ENCODE measurements around the gene CNTNAP2. TPM values are rescaled to one million over a fixed set of nuclear protein-coding genes. Genes with fewer than 3 reads are reported as not detected.
"Not testable (repeated sequence)": the region's sequence is repeated elsewhere in the genome, so short reads cannot be mapped to it uniquely, and the experiment has no call there.

The CNTNAP2 gene
- total RNA-seq, 2 experiments from 2014 or later, result 0.28 TPM; not detected in 1

DNA sequence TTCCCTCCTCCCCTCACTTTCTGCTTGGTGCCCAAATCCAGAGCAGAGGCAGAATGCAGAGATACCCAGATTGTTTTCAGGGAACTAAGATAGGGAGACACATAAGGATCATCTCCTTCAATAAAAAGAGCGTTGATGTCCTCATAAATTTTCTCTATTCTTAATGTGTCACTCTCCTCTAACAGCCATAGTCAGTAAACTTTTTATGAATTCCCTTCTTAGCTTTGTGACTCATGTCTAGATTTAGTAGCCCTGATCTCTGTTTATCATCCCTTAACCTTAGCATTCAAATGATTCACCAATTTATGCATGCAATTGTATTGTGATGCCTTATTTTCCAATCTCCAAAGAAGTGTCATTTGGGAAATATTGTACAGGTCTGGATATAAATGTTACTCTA lies 1478.4 kb downstream of the CNTNAP2 start:
- no peak overlapping the region for H3K27ac ChIP-seq (ENCODE audit: low read depth, low read length, poor library complexity, severe bottlenecking)
- no peak for TF ChIP-seq EZH2phosphoT487 (IDR thresholded peaks at IDR 0.05; ENCODE audit: borderline replicate concordance, low read depth, low read length)
- H3K36me3 ChIP-seq (ENCODE audit: insufficient read depth, low read length), result no peaks in the 10 kb centered on the region
- H2AFZ ChIP-seq (ENCODE audit: low read length), result no peak overlapping the region
- H3K9me3 ChIP-seq (ENCODE audit: low read length), result no peaks in the 10 kb centered on the region
- H3K4me1 ChIP-seq (ENCODE audit: insufficient read depth, low read length, poor library complexity, severe bottlenecking), result no peaks in the 10 kb centered on the region
- ChIA-PET POLR2A (interaction anchor here (0.6 kb wide), 1 partner anchor 18 kb away, joined by 3 read pairs; no protein-coding TSS in a partner anchor), CTCF (ENCODE audit: unreplicated experiment) (no interaction called here)
- no peak for DNase-seq (ENCODE audit: low spot score)
- H3K79me2 ChIP-seq (ENCODE audit: insufficient read depth, low read depth, low read length), result no peaks in the 10 kb centered on the region
- intact Hi-C loops (cut with micrococcal nuclease; ENCODE audit: unreplicated experiment), result no loop called here
- no peaks in the 10 kb centered on the region for H4K20me1 ChIP-seq (ENCODE audit: insufficient read depth, low read length)
- no TSS peak for BruUV-seq (replicated peaks)
- H3K4me2 ChIP-seq (ENCODE audit: low read length), result no peak overlapping the region
- H3K4me3 ChIP-seq (ENCODE audit: low read depth, low read length, poor library complexity, severe bottlenecking), result no peak overlapping the region
- H3K9me2 ChIP-seq (ENCODE audit: insufficient read depth, low read length), result no peaks in the 10 kb centered on the region

DNA sequence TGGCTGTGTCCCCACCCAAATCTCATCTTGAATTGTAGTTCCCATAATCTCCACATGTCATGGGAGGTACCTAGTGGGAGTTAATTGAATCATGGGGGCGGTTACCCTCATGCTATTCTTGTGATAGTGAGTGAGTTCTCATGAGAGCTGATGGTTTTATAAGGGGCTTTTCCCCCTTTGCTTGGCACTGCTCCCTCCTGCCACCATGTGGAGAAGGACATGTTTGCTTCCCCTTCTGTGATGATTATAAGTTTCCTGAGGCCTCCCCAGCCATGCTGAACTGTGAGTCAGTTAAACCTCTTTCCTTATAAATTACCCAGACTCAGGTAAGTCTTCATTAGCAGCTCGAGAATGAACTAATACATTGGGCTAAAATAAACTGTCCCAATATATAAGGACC lies 1482.1 kb downstream of the CNTNAP2 start:
- BruUV-seq (replicated peaks); H3K79me2 ChIP-seq (ENCODE audit: insufficient read depth, low read depth, low read length); intact Hi-C loops (cut with micrococcal nuclease; ENCODE audit: unreplicated experiment); H3K27ac ChIP-seq (ENCODE audit: low read depth, low read length, poor library complexity, severe bottlenecking); H3K36me3 ChIP-seq (ENCODE audit: insufficient read depth, low read length); H3K4me3 ChIP-seq (ENCODE audit: low read depth, low read length, poor library complexity, severe bottlenecking); CTCF ChIA-PET (ENCODE audit: unreplicated experiment); H2AFZ ChIP-seq (ENCODE audit: low read length); H3K4me2 ChIP-seq (ENCODE audit: low read length); H3K9me2 ChIP-seq (ENCODE audit: insufficient read depth, low read length); H4K20me1 ChIP-seq (ENCODE audit: insufficient read depth, low read length); H3K4me1 ChIP-seq (ENCODE audit: insufficient read depth, low read length, poor library complexity, severe bottlenecking); H3K9me3 ChIP-seq (ENCODE audit: low read length); DNase-seq (ENCODE audit: low spot score): not testable (repeated sequence)
- POLR2A ChIA-PET, result interaction anchor here (0.7 kb wide), 1 partner anchor 48 kb away, joined by 5 read pairs; no protein-coding TSS in a partner anchor

DNA sequence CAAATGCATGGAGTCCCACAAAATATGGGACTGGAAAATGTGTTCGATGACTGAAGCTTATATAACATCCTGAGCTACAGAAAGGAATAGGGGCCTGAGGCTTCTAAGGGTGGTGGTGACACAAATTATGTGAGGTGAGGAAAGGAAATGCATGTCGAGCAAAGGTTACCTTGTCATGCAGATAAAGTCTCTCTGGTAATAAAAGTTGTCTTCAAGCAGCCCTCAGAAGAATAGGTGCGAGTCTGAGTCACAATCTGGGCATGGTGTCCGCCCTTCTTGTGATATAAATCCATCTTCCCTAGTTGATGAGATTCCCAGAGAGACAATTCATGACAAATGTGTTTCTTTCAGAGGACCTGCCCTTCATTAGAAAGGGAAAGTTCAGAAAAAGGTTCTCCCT lies 1488.7 kb downstream of the CNTNAP2 start:
- CTCF ChIA-PET (ENCODE audit: unreplicated experiment), result no interaction called here

More for the DNA sequence above, 1488.7 kb downstream of the CNTNAP2 start:
- TF ChIP-seq, protein P1, sequence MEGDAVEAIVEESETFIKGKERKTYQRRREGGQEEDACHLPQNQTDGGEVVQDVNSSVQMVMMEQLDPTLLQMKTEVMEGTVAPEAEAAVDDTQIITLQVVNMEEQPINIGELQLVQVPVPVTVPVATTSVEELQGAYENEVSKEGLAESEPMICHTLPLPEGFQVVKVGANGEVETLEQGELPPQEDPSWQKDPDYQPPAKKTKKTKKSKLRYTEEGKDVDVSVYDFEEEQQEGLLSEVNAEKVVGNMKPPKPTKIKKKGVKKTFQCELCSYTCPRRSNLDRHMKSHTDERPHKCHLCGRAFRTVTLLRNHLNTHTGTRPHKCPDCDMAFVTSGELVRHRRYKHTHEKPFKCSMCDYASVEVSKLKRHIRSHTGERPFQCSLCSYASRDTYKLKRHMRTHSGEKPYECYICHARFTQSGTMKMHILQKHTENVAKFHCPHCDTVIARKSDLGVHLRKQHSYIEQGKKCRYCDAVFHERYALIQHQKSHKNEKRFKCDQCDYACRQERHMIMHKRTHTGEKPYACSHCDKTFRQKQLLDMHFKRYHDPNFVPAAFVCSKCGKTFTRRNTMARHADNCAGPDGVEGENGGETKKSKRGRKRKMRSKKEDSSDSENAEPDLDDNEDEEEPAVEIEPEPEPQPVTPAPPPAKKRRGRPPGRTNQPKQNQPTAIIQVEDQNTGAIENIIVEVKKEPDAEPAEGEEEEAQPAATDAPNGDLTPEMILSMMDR (conservative IDR thresholded peaks at IDR 0.05; ENCODE audit: low read length), result no peak
- no peak for TF ChIP-seq EZH2phosphoT487 (IDR thresholded peaks at IDR 0.05; ENCODE audit: borderline replicate concordance, low read depth, low read length)
- H3K9me3 ChIP-seq (ENCODE audit: low read length), result no peaks in the 10 kb centered on the region
- intact Hi-C loops (cut with micrococcal nuclease; ENCODE audit: unreplicated experiment), result no loop called here
- POLR2A ChIA-PET, result no interaction called here
- no peak overlapping the region for H3K27ac ChIP-seq (ENCODE audit: low read depth, low read length, poor library complexity, severe bottlenecking)
- H3K4me1 ChIP-seq (ENCODE audit: insufficient read depth, low read length, poor library complexity, severe bottlenecking), result no peaks in the 10 kb centered on the region
- H3K4me2 ChIP-seq (ENCODE audit: low read length), result no peak overlapping the region
- no peaks in the 10 kb centered on the region for H3K9me2 ChIP-seq (ENCODE audit: insufficient read depth, low read length)
- H3K79me2 ChIP-seq (ENCODE audit: insufficient read depth, low read depth, low read length), result no peaks in the 10 kb centered on the region
- no peak for DNase-seq (ENCODE audit: low spot score)
- no peaks in the 10 kb centered on the region for H3K36me3 ChIP-seq (ENCODE audit: insufficient read depth, low read length)
- no TSS peak for BruUV-seq (replicated peaks)
- no peak overlapping the region for H2AFZ ChIP-seq (ENCODE audit: low read length)
- no peaks in the 10 kb centered on the region for H4K20me1 ChIP-seq (ENCODE audit: insufficient read depth, low read length)
- no peak overlapping the region for H3K4me3 ChIP-seq (ENCODE audit: low read depth, low read length, poor library complexity, severe bottlenecking)
